SJSA1 (cell line): Measurements from ENCODE around the gene DOCK9. TPM values are rescaled to one million over a fixed set of nuclear protein-coding genes. Genes with fewer than 3 reads are reported as not detected.
"Not testable (repeated sequence)": the region's sequence is repeated elsewhere in the genome, so short reads cannot be mapped to it uniquely, and the experiment has no call there.

Experiments
- DNase-seq, 2 experiments: peaks; one replicate each; pipeline ENCODE4 v3.0.0-alpha.2; 2015 to 2020; ENCODE audit warnings: low spot score in 2 of 2, low read depth in 1 of 2
- H3K27ac ChIP-seq: fragments of 250-450 bp; sonication (Bioruptor Pico); 2 replicates; pipeline ENCODE4 v1.5.1; 2020; ENCODE audit warnings: mild to moderate bottlenecking, moderate library complexity
- H3K27me3 ChIP-seq: fragments of 250-450 bp; sonication (Bioruptor Pico); replicated peaks from 2 replicates; pipeline ENCODE4 v1.5.1; 2020; ENCODE audit warnings: mild to moderate bottlenecking, moderate library complexity
- H3K36me3 ChIP-seq: fragments of 250-450 bp; sonication (Bioruptor Pico); 2 replicates; pipeline ENCODE4 v1.5.1; 2020; ENCODE audit warnings: mild to moderate bottlenecking
- H3K4me1 ChIP-seq: fragments of 250-450 bp; sonication (Bioruptor Pico); replicated peaks from 2 replicates; pipeline ENCODE4 v1.6.1; 2021; ENCODE audit warnings: mild to moderate bottlenecking
- H3K4me3 ChIP-seq: fragments of 250-450 bp; sonication (Bioruptor Pico); 2 replicates; pipeline ENCODE4 v1.5.1; 2020; ENCODE audit warnings: mild to moderate bottlenecking
- H3K9me3 ChIP-seq: fragments of 250-450 bp; sonication (Bioruptor Pico); replicated peaks from 2 replicates; pipeline ENCODE4 v1.5.1; 2020; ENCODE audit warnings: mild to moderate bottlenecking
- total RNA-seq: library from RNA; depleted of rRNA; stranded (reverse); fragments of >200 nt; shearing (Covaris generic); gene quantifications from 2 replicates; pipeline ENCODE4 v1.2.3, GENCODE V29; 2014; rRNA removed

Gene DOCK9
- total RNA-seq, 1 experiment from 2014 or later, result 122 TPM

DNA sequence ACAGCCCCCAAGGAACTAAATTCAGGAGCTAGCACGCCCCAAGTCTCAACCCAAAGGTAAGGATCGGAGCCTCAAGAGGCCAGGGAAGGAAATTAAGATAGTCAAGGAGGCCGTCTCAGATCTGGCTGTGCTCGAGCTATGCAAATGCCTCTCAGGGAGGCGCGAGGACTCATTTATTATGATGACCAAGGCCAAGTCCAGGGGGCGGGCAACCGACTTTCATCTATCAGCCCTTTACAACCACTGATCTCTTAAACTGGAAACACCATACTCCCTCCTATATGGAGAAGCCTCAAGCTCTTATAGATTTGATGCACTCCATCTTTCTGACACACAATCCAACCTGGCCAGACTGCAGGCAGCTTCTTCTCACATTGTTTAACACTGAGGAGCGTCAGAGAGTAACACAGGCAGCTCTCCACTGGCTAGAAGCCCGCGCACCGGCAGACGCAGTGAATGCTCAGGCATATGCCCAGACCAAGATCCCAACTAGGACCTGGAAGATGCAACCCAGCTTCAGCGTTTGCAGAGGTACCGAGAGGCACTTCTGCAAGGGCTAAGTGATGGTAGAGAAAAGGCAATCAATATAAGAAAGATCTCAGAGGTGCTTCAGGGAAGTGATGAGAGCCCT lies 215.8 kb downstream of the DOCK9 start:
- H3K27ac ChIP-seq, result no peak overlapping the region
- H3K4me3 ChIP-seq, result peak overlapping the region; percentile 22
- DNase-seq, result no peak
- peaks cover 6% of the 10 kb centered on the region for H3K4me1 ChIP-seq
- no peaks in the 10 kb centered on the region for H3K36me3 ChIP-seq
- peaks cover 17% of the 10 kb centered on the region for H3K27me3 ChIP-seq
- peaks cover 16% of the 10 kb centered on the region for H3K9me3 ChIP-seq

- H3K27ac ChIP-seq, result no peak overlapping the region
- no peaks in the 10 kb centered on the region for H3K36me3 ChIP-seq
- H3K27me3 ChIP-seq, result peaks cover 9% of the 10 kb centered on the region
- peak in 1 of 2 experiments; percentile 80 for DNase-seq
- peak overlapping the region; percentile 22 for H3K4me3 ChIP-seq
- H3K4me1 ChIP-seq, result peaks cover 6% of the 10 kb centered on the region
- H3K9me3 ChIP-seq, result peaks cover 16% of the 10 kb centered on the region
These were observed 216.5 kb downstream of the DOCK9 start for GRCh38 chr13:98761126-98761985.

- H3K27ac ChIP-seq, result no peak overlapping the region
- peaks cover 12% of the 10 kb centered on the region for H3K4me1 ChIP-seq
- no peaks in the 10 kb centered on the region for H3K36me3 ChIP-seq
- H3K27me3 ChIP-seq, result peaks cover 41% of the 10 kb centered on the region
- H3K4me3 ChIP-seq, result no peak overlapping the region
- DNase-seq, result peak in 1 of 2 experiments; percentile 73
- H3K9me3 ChIP-seq, result peaks cover 39% of the 10 kb centered on the region
These were observed 222.1 kb downstream of the DOCK9 start for GRCh38 chr13:98755729-98756128.

GRCh38 chr13:98755116-98755515 lies 222.7 kb downstream of the DOCK9 start:
- no peak for DNase-seq
- peaks cover 34% of the 10 kb centered on the region for H3K9me3 ChIP-seq
- peaks cover 12% of the 10 kb centered on the region for H3K4me1 ChIP-seq
- H3K27ac ChIP-seq, result no peak overlapping the region
- peaks cover 48% of the 10 kb centered on the region for H3K27me3 ChIP-seq
- H3K36me3 ChIP-seq, result no peaks in the 10 kb centered on the region
- H3K4me3 ChIP-seq, result no peak overlapping the region

DNA sequence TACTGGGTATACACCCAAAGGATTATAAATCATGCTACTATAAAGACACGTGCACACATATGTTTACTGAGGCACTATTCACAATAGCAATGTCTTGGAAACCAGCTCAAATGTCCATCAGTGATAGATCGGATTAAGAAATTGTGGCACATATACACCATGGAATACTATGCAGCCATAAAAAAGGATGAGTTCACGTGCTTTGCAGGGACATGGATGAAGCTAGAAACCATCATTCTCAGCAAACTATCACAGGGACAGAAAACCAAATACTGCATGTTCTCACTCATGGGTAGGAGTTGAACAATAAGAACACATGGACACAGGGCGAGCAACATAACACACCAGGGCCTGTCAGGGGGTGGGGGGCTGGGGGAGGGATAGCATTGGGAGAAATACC lies 223.4 kb downstream of the DOCK9 start:
- Histone ChIP-seq H3K9me3 (peaks cover 29% of the 10 kb centered on the region), H3K4me1 (peaks cover 12% of the 10 kb centered on the region), H3K27me3 (peaks cover 54% of the 10 kb centered on the region)
- H3K27ac ChIP-seq, H3K4me3 ChIP-seq, DNase-seq, H3K36me3 ChIP-seq: not testable (repeated sequence)

- peak in 1 of 2 experiments; percentile 75 for DNase-seq
- Histone ChIP-seq H3K36me3 (no peaks in the 10 kb centered on the region), H3K27ac (no peak within 1 kb of the TSS), H3K9me3 (peaks cover 28% of the 10 kb centered on the region), H3K4me3 (no peak within 1 kb of the TSS), H3K4me1 (peaks cover 12% of the 10 kb centered on the region), H3K27me3 (peaks cover 64% of the 10 kb centered on the region)
These were observed 225.2 kb downstream of the DOCK9 start, which contains the start of gene SLC15A1 for GRCh38 chr13:98752467-98753290. Gene SLC15A1 (minus strand): TSS chr13:98752672. CDS start chr13:98752598, 74 bp downstream.

DNA sequence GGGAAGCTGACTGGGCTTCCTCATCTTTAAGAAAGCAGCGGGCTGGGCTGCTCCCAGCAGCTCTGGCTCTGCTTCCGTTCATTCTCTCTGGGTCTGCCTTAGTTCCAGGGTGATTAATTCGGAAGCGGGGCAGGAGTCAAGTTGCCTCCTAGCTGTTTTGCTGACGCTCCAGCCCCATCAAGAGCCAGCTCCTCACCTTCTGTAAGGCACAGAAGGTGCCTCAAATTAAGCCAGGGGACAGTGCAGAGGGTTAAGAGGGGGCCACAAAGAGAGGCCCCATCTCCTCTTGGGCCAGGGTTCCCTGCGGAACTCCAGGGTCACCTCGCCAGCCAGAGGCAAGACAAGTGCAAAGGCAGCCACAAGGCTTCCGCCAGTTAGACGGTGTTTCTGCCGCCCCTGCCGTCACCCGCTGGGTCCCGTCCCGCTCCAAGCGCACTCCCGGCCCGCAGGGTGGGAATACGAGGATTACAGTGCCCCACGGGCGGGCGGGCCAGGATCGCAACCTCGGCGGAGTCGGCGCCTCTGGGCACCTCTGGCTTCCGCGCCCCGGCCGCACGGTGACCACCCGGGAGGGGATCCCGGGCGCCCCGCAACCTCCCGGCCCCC lies 225.9 kb downstream of the DOCK9 start:
- DNase-seq, result peak in 1 of 2 experiments; percentile 77
- Histone ChIP-seq H3K9me3 (peaks cover 28% of the 10 kb centered on the region), H3K27me3 (peaks cover 64% of the 10 kb centered on the region), H3K36me3 (no peaks in the 10 kb centered on the region), H3K4me1 (peaks cover 12% of the 10 kb centered on the region), H3K4me3 (no peak overlapping the region), H3K27ac (no peak overlapping the region)

- no peak overlapping the region for H3K4me3 ChIP-seq
These were observed 226.5 kb downstream of the DOCK9 start for GRCh38 chr13:98751367-98751782.

DNA sequence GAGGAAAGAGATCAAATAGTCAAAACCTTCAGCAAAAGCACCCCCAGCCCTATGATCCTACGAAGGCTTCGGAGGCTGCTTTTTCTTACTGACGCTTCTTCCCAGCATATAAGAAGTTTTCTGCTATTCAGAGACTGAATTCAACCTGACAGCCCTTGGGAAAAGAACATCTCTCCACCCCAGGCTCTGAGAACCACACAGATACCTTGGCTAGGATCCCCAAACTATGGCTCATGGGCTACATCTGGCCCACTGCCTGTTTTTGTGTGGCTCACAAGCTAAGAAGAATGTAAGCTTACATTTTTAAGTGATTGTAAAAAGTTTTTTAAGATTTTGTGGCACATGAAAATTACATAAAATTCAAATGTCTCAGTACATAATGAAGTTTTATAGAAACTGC lies 228.4 kb downstream of the DOCK9 start:
- Histone ChIP-seq H3K27ac (no peak overlapping the region), H3K9me3 (peaks cover 25% of the 10 kb centered on the region), H3K36me3 (no peaks in the 10 kb centered on the region), H3K4me3 (no peak overlapping the region), H3K27me3 (peaks cover 75% of the 10 kb centered on the region), H3K4me1 (peaks cover 7% of the 10 kb centered on the region; the same call in 1 of the 2 replicates)
- no peak for DNase-seq

More at GRCh38 chr13:98751367-98751782, 226.5 kb downstream of the DOCK9 start:
- peaks cover 69% of the 10 kb centered on the region for H3K27me3 ChIP-seq
- peaks cover 28% of the 10 kb centered on the region for H3K9me3 ChIP-seq
- H3K36me3 ChIP-seq, result no peaks in the 10 kb centered on the region
- H3K27ac ChIP-seq, result no peak overlapping the region
- no peak for DNase-seq
- peaks cover 12% of the 10 kb centered on the region for H3K4me1 ChIP-seq

DNA sequence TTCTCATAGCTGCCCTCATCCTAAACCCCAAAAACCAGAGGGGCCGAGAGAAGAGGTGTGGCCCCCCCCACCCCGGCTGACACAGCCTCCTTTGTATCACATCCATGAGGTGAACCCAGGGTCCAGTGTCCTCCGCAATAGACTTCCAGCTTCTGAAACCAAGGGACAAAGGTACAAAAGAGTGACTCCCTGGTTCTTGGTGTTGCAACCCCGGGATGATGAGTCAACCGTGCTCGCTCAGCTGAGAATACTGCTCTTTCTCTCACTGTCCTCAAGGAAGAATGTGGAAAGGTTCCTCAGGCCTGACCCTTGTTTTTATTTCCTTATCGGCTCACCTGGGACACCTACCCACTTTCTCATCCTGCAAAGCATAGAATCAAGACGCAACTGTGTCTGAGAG lies 230.9 kb downstream of the DOCK9 start:
- DNase-seq, result no peak
- Histone ChIP-seq H3K27me3 (peaks cover 61% of the 10 kb centered on the region), H3K4me3 (no peak overlapping the region), H3K4me1 (no peaks in the 10 kb centered on the region), H3K9me3 (peaks cover 8% of the 10 kb centered on the region), H3K36me3 (no peaks in the 10 kb centered on the region), H3K27ac (no peak overlapping the region)

Other genes starting within 250 kb of the DOCK9 start
- not detected in 2 replicates for gene SLC15A1, start 225.4 kb downstream of the DOCK9 start, total RNA-seq
- 130 and 134 TPM in 2 replicates for gene UBAC2, start 222.8 kb upstream of the DOCK9 start, total RNA-seq